SK-N-DZ (cell line): ENCODE results near the gene EXT2.

Source experiments
- DNase-seq: peaks from one replicate; pipeline ENCODE4 v3.0.0-alpha.2; 2015; ENCODE audit warnings: low spot score

Gene EXT2

DNA sequence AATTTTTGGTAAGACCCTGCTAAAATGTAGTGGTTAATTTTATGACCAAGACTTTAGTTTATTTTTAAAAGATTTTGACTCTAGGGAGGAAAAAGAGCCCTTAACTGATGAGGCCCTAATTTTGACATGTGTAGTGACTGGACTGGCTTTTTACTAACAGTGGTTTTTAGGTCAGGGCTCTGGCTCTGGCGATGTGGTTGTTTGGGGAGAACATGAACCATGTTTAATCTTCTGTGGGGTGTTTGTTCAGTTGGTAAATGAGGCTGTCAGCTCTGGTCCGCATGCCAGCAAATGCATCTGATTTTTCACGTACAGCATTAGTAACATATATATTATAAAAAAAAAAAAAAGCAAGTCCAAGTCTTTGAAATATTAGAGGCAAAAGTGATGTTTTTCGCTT, 104.3 kb downstream of the EXT2 start:
- DNase-seq, result no peak

DNA sequence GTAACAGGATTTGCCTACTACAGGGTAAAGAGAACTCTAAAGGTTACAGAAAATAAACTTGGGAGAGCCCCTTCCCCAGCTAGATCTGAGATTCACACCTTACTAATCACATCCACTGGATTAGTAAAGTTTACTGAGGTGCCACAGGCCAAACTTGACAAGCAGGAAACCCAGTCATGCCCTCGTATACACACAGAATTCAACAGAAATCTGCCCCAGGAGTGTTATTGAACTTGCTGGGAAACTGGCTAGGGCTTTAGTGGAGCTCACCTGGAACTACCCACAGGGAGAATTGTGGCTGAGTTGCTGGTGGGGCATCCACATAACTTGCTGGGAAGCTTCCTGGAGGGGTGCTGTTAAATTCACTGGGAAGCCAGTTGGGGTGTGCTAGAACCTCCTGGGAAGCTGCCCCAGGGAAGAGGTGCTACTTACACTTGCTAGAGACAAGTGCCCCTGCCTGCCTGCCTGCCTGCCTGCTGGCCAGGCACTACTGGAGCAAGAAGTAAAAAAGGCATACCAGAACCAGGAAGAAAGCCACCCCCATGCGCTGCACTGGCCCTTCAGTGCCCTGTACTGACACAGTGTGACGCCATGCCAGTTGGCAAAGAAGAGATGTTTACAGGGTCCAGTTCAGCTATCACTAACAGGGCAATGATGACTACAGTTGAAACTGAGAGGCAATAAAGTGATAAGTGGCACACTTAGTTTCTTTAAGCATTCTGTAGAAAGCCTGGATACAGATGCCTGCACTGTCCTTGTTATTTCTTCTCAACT, 108.0 kb downstream of the EXT2 start:
- DNase-seq, result no peak

DNA sequence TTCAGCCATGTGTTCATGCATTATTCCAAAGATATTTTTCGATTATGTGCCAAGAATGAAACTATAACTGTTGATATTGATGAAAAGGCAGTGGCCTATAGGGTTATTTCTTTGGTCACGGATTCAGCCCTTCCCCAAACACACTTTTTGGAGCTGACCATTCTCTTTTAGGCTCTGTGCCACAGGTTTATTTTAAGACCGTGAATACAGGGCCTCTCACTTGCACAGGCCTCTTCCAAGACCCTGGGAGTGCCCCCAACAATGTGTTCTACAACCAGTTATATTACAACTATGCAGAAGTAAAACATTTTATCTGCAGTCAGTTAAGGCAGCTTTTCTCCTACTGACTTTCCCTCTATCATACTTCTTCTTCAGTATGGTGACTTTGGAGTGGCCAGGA, 109.9 kb downstream of the EXT2 start:
- no peak for DNase-seq

DNA sequence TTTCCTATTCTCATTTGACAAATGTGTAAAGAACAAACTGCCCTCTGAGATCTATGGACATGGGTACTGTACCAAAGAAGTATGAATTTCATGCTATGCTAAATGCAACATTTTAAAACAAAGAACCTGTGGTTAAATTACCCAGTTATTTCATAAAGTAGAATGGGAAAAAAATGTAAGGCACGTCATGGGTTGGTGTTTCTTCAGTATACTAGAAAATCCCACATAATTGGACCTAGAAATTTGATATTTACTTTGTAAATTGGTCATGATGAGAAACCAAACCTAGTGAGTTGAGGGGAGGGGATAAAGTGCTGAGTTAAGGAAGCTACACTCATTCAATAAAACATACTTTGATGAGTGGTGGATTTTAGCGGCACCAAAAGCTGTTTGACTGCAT, 110.4 kb downstream of the EXT2 start:
- no peak for DNase-seq

DNA sequence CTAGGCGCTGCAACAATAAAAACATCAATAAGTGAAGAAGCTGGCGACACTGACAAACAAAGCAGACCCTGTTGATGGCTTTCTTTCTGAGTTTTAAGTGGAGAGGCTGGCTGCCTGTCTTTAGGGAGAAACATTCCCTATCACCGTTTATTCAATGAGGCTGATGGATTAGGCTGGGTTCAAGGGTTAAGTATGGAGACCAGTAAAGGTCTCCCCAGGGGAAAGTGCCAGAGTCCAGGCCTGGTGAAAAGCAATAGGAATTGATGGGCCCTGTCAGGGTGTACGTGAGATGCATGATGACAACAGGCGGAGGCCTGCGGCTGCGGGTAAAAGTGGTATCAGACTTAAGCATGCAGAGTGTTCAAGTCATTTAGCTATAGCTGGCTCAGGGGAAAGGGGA, 111.8 kb downstream of the EXT2 start:
- DNase-seq, result no peak

DNA sequence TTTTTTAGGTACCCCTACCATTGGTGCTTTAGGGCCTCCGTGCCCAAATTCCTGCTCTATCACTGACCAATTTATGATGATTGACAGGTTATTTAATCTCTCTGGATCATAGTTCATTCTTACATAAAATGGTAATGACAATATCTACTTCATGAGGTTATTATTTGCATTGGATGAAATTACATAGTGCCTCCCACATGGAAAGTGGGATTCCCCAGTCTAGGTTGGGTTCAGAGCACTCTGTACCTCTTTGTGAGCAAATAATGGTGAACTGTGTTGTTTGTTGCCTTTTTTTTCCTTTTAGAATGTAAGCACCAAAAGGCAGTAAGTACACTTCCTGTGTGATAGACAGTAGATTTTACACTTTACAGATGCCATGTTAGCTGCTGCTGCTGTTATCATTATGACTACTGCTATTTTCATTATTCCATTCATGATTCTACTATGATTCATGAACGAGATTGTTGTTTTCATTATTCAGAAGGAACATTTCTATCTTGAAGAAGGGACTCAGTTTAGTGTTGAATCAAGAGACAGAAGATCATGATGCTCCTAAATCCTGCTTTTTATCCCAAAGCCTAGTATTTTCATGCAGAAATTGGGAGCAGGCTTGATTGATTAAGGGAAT, 113.6 kb downstream of the EXT2 start:
- DNase-seq, result no peak

DNA sequence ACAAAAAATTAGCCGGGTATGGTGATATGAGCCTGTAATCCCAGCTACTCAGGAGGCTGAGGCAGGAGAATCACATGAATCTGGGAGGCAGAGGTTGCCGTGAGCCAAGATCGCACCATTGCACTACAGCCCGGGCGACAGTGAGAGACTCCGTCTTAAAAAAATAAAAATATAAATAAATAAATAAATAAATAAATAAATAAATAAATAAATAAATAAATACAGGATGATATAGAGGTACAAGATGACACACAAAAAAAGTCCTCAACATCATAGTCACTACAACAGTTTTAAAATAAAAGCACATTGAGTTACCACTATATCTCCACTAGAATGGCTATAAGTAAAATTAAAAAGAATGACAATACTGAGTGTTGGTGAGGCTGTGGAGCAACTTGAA, 116.7 kb downstream of the EXT2 start:
- DNase-seq, result no peak

DNA sequence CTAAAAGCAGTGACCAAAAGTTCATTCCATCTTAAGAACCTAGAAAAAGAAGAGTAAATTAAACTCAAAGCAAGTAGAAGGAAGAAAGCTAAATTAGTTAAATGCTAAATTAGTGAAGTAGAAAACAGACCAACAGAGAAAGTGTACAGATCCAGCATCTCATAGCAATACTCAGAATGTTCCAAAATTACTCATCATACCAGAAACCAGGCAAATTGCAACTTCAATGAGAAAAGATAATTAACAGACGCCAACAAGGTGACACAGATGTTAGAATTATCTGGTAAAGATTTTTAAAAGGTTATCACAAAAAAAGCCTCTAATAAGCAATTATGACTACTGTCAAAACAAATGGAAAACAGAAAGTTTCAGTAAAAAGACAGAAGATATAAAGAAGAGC, 117.7 kb downstream of the EXT2 start:
- DNase-seq, result no peak

DNA sequence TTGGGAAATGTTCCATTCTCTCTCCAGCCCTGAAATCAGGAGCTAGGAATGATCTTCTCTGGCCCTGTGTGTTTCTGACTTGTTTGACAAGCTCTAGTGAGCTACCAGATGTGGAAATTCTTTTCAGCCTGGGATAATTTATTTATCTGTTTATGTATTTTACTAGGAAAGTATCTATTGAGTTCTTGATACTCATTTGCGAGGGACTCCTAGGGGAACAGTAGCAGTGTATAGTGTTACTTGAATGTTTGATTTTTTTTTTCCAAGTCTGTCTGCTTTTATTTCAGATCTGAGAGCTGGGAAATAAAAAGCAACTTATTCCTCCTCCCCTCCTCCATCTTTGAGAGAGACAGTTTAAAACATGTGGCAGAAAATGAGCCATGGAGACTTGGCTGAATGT, 122.0 kb downstream of the EXT2 start:
- no peak for DNase-seq

DNA sequence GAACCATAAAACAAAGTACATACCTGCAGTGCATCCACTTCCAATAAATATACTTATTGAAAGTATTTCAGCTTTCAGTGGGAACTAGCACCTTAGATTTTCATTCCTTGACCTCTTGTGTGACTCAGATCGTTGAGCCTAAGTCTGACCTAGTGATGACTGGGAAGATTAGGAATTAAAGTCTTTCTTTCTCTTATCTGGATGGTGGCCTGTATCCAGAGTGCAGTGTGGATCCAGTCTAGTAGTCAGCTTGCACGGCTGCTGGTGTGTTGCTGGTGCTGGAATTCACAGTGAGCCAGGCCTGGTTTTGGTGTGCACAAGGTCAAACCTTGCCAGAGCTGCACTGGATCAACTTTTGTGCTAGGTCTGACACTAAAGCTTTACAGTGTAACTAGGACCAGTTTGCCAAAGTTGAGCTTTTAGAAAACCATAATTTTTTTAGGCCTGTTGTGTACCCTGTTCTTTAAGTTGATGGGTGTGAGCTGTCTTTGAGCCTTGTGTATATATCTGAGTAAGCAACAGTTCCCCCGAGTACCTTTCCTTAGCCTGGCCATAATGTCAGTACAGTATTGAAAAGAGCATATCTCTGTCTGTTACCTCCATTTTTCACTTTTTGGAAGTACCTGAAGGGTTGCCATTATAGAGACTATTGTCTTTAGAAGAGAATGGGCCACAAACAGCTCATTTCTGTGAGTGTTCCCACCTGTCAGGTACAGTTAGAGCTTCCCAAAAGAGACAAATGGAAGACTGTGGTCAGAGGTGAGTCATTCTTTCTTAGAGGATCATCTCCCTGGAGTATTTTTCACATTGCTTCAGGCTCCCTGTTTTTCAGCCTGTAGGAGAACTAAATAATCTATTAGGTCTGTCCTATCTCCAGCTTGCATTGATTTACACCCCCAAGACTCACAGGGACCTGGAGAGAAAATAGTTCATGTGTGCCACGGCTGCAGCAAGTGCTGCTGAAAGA, 124.6 kb downstream of the EXT2 start:
- no peak for DNase-seq

DNA sequence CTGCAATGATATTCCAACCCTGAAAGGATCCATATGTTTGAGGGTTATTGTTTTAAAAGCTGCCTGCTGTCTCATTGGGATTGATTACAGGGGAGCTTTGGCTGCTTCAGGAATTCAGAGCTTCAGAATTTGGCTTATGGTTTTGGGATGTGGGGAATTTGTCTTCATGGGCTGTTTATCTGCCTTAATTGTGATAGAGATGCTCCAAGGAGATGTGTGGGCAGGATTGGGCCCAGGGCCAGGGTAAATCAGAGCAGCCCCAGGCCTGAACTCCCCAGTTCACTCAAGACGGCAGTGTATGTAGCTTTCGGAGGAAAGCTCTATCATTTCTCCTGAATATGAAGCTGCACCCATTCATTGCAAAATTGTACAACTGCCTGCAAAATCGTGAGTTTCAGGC, 126.0 kb downstream of the EXT2 start:
- no peak for DNase-seq

DNA sequence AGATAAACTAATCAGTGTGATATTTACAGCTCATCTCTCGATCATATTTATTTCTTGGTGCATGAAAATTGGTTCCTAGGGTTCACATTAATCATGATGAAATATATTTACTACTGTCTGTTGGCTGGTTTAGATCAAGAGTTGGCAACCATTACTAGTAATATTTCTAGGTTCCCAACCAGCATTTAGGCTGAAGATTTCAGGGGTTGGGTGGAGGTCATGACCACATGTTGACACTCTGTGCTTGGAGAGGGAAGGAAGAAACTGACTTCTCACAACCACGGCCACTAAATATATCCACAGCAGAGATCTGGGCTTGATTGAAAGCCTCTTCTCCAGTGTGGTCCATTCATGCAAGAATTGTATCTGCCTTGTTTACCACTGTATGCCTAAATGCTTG, 126.5 kb downstream of the EXT2 start:
- DNase-seq, result no peak

DNA sequence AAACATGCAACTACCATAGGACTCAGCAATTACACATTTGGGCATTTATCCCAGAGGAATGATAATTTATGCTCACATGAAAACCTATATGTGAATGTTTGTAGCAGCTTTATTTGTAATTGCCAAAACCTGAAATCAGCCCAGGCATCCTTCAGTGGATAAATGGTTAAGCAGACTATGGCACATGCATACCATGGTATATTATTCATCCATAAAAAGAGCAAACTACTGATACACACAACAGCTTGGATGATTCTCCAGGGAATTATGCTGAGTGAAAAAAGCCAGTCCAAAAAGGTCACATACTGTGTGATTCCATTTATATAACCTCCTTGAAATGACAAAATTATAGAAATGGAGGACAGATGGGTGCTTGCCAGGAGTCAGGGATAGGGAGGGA, 127.8 kb downstream of the EXT2 start:
- no peak for DNase-seq

DNA sequence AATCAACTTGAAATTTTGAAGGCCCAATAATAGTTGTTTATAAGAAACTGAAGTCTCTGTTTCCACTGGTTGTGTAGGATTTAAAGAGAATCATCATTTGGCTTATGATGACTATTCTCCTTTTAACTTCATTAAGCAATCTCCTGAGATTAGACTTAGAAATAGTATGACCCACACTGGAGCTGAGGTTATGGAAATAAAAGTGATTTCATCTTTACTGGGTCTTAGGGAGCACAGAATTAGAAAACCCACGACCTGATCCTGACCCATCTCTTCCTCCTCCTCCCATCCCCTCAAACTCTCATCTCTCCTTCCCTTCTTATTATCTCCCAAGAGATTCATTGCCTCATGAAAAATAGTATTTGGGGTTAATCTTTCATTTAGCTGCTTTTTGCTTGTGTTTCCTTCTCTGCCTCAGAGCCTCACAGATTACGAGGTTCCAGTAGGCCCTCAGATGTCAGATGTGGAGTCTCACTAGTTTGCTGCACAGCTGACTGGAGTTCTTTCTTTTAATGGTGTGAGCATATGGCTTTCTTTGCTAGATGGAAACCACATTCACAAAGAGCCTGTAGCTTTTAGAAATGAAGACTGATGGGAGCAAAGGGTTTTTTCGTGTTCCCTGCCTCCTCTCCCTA, 129.5 kb downstream of the EXT2 start:
- no peak for DNase-seq

DNA sequence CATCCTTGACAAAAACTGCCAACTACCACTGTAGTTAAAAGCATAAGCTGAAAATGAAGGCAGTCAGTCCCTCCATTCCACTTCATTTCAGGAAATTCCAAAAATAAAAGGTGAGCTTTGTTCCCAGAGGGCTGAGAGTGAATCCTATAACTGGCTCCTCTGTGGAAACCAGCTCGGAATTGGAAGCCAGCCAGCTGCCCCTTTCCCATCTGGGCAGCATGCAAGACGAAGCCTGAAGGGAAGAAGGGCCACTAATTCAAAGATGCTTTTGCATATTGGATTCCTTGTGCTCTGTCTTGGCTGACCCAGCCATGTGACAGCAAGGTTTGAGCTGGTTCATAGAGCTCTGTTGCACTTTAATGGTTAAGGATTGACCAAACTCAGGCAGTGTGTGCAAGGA, 131.0 kb downstream of the EXT2 start:
- DNase-seq, result no peak

DNA sequence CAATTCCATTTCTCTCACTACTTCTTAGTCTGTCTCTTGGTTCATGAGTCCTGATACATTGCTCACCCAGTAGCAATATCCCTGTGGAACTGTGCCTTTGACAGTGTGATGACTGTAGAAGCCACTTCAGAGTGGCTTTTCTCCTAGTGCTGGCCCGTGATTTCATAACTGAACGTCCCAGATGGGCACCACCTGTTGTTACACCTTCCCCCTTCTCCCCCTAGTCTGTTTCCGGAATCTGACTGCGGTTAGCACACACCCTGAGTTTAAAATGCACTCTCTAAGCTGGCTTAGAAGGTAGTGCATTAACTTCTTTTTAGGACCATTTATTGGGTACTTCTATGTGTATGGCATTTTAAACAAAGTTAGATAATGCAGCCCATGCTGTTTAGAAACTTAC, 131.5 kb downstream of the EXT2 start:
- no peak for DNase-seq

DNA sequence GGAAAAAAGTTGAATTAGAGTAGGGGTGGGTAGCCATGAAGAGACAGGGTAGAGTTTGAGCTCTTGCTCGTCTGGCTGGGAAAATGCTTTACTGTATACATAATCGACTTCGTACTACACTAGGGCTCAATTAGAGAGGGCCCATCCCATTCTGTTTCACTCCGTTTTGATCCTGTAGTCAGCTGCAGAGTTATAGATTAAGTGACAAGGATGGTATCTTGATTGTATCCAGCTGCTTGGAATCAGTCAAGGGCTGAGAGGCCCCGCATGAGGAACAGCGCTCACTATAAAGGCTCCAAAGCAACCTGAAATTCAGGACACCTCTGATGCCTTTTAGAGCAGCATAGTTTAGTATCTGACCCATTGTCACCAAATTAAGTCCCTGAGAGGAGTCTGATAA, 132.9 kb downstream of the EXT2 start:
- DNase-seq, result peak; percentile 25

DNA sequence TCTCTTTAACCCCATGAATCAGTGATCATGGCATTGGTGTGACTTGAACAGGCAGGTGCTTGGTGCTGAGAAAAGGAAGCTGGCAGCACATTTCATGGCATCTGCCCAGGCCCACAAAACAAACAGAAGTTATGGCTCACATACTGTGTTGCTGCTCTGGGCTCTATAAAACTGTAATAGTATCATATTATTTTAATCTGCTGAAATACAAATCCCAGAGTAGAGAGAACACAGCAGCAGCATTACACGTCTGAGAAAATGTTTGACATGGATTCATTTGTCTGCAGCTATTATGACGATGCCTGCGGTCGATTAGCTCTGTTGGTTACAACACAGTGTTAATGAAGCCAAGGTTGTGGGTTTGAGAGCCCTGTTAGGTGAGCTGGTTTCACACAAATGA, 133.6 kb downstream of the EXT2 start:
- DNase-seq, result no peak

DNA sequence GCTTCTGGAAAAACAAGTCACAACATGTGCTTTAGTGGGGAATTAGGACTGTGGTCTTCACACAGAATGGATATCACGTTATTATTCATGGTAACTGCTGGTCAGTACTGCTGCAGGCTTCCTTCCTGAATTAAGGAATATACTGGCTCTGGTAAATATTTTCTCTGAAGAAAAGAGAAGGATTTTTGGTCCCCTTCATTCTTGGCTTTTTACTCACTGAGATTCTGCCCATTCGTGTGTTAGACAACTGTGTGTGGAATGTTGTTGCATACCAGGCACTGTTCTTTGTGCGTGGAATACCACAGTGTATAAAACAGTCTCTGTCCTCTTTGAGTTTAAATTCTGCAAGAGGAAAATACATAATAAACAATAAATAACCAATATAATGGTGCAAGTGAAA, 134.1 kb downstream of the EXT2 start:
- DNase-seq, result no peak

DNA sequence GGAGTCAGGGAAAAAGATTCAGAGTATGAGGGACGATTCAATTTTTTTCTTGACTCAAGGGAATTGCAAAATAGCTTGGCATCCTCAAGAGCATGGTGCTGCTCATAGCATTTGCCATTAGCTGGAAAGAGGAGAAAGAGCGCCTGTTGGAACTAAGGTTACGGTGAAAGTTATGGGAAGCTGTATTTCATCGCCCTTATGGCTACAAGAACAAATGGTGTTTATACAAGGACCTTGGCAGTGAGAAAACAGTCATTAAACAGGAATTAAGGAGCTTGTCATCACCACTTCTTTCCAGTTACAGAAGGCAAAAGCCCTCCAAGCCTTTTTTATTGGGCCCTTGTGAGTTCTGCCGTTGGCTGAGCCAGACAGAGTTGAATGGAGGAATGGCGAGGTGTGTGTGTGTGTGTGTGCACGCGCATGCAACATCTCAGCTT, 140.3 kb downstream of the EXT2 start:
- no peak for DNase-seq

DNA sequence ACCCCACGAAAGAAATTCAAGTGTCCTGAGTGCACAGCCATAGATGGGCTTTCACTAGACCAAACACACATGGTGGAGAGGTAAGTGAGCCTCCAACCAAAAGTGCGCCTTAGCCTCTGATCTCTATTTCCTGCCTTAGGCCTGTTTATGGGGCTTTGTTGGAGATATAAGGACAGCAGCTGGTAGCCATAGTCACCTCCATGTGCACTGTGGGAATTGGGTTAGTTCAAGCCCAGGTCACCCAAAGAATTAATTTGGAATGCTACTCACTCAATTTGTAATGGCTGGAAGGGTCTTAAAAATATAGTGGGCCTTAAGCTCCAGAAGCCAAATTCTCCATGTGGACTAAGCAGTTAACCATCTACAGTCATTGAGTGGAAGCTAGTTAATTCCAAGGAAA, 140.8 kb downstream of the EXT2 start:
- no peak for DNase-seq

DNA sequence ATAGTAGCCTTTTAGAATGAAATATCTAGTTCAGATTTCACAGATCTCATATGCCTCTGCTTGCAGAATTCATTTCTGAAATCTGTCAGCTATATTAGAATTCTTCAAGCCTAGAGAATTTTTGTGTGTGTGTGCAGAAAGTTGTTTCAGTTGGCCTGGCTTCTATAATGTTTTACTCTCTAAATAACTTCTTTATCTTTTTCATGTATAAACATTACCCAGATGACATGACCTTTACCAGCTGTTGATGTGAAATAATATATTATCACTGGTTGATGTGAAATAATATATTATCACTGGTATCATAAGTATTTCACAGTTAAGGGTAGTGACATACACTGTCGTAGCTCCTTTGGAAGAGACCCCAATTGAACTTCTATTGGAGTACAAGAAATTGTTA, 141.7 kb downstream of the EXT2 start:
- no peak for DNase-seq
